HUES64 (cell line): ENCODE data around the gene BDP1.
"Not testable (repeated sequence)": the region's sequence is repeated elsewhere in the genome, so short reads cannot be mapped to it uniquely, and the experiment has no call there.

Experiments used
- H3K27ac ChIP-seq: 2 replicates; pipeline ENCODE4 v1.7.0; 2013; ENCODE audit warnings: low read depth, low read length, inconsistent platforms
- H3K27me3 ChIP-seq: 2 replicates; pipeline ENCODE4 v1.6.1; 2013; ENCODE audit warnings: mild to moderate bottlenecking, low read length; ENCODE audit not compliant: insufficient read depth
- H3K36me3 ChIP-seq: 2 replicates; pipeline ENCODE4 v1.6.1; 2013; ENCODE audit warnings: mild to moderate bottlenecking, low read length; ENCODE audit not compliant: insufficient read depth
- H3K4me1 ChIP-seq: 2 replicates; pipeline ENCODE4 v1.6.1; 2013; ENCODE audit warnings: mild to moderate bottlenecking, low read length, moderate library complexity; ENCODE audit not compliant: insufficient read depth
- H3K4me3 ChIP-seq: 2 replicates; pipeline ENCODE4 v1.5.1; 2013; ENCODE audit warnings: mild to moderate bottlenecking, low read length, moderate library complexity
- H3K9ac ChIP-seq: 2 replicates; pipeline ENCODE4 v1.6.1; 2013; ENCODE audit warnings: mild to moderate bottlenecking, low read depth, low read length
- H3K9me3 ChIP-seq: 2 replicates; pipeline ENCODE4 v1.6.1; 2013; ENCODE audit warnings: low read depth, low read length; ENCODE audit not compliant: insufficient read depth
- WGBS: fragments of 150-250, 120-280 bp; methylation state at CpG from one replicate; pipeline ENCODE4 v1.1.7; 2013; ENCODE audit warnings: missing lambda C conversion rate; 5-methylcytosine and 5-hydroxymethylcytosine counted together

The BDP1 gene

GRCh38 chr5:71445015-71445414 lies 10.4 kb upstream of the BDP1 start:
- H3K9ac ChIP-seq, H3K36me3 ChIP-seq, H3K9me3 ChIP-seq, H3K4me3 ChIP-seq, H3K4me1 ChIP-seq, H3K27ac ChIP-seq: not testable (repeated sequence)
- 74% methylated on average over 1 of the region's 1 CpG for WGBS
- H3K27me3 ChIP-seq, result peaks cover 27% of the 10 kb centered on the region

- not testable (repeated sequence) for H3K27ac ChIP-seq, H3K9ac ChIP-seq, H3K36me3 ChIP-seq, H3K9me3 ChIP-seq, H3K4me1 ChIP-seq
- 6% methylated on average over 5 of the region's 20 CpGs for WGBS
- Histone ChIP-seq H3K27me3 (peaks cover 27% of the 10 kb centered on the region), H3K4me3 (peak overlapping the region; percentile 37)
These were observed 9.8 kb upstream of the BDP1 start for GRCh38 chr5:71445523-71446152.

GRCh38 chr5:71446540-71447216 lies 8.8 kb upstream of the BDP1 start:
- not testable (repeated sequence) for H3K9me3 ChIP-seq, H3K27ac ChIP-seq, H3K4me1 ChIP-seq, H3K36me3 ChIP-seq, H3K9ac ChIP-seq
- Histone ChIP-seq H3K4me3 (peak overlapping the region; percentile 37; the same call in 1 of the 2 replicates), H3K27me3 (peaks cover 29% of the 10 kb centered on the region)
- 23% methylated on average over 8 of the region's 13 CpGs for WGBS

GRCh38 chr5:71447218-71447808 lies 8.1 kb upstream of the BDP1 start:
- not testable (repeated sequence) for H3K4me1 ChIP-seq, H3K36me3 ChIP-seq, H3K9me3 ChIP-seq, H3K4me3 ChIP-seq, H3K9ac ChIP-seq, H3K27ac ChIP-seq
- 4% methylated on average over 4 of the region's 6 CpGs for WGBS
- peaks cover 29% of the 10 kb centered on the region for H3K27me3 ChIP-seq

GRCh38 chr5:71452876-71453275 lies 2.6 kb upstream of the BDP1 start:
- WGBS, result 64% methylated on average over 1 of the region's 2 CpGs
- H3K36me3 ChIP-seq, result no peaks in the 10 kb centered on the region
- no peak overlapping the region for H3K27ac ChIP-seq

GRCh38 chr5:71454913-71455312 lies 538 bp upstream of the BDP1 start:
- peak overlapping the region; percentile 94 for H3K4me3 ChIP-seq
- H3K27me3 ChIP-seq, result peaks cover 2% of the 10 kb centered on the region; the same call in 1 of the 2 replicates
- WGBS, result 80% methylated on average over 19 of the region's 19 CpGs
- H3K27ac ChIP-seq, result no peak overlapping the region
- H3K4me1 ChIP-seq, result peaks cover 5% of the 10 kb centered on the region; the same call in 1 of the 2 replicates
- no peaks in the 10 kb centered on the region for H3K9me3 ChIP-seq
- H3K36me3 ChIP-seq, result peaks cover 18% of the 10 kb centered on the region
- peak overlapping the region; percentile 6; the same call in 1 of the 2 replicates for H3K9ac ChIP-seq

More at GRCh38 chr5:71452876-71453275, 2.6 kb upstream of the BDP1 start:
- peaks cover 5% of the 10 kb centered on the region; the same call in 1 of the 2 replicates for H3K4me1 ChIP-seq
- H3K9me3 ChIP-seq, result no peaks in the 10 kb centered on the region
- H3K4me3 ChIP-seq, result no peak overlapping the region
- H3K9ac ChIP-seq, result no peak overlapping the region
- H3K27me3 ChIP-seq, result peaks cover 2% of the 10 kb centered on the region; the same call in 1 of the 2 replicates

- Histone ChIP-seq H3K36me3 (peaks cover 32% of the 10 kb centered on the region), H3K4me3 (peak overlapping the region; percentile 94), H3K27me3 (no peaks in the 10 kb centered on the region), H3K27ac (no peak overlapping the region), H3K9me3 (no peaks in the 10 kb centered on the region), H3K9ac (peak overlapping the region; percentile 88), H3K4me1 (peaks cover 5% of the 10 kb centered on the region; the same call in 1 of the 2 replicates)
- 10% methylated on average over 4 of the region's 4 CpGs for WGBS
These were observed 902 bp downstream of the BDP1 start for GRCh38 chr5:71456362-71456743.

- Histone ChIP-seq H3K27me3 (no peaks in the 10 kb centered on the region), H3K36me3 (peaks cover 39% of the 10 kb centered on the region), H3K4me3 (peak overlapping the region; percentile 94), H3K27ac (no peak overlapping the region), H3K9ac (no peak overlapping the region), H3K4me1 (peaks cover 5% of the 10 kb centered on the region; the same call in 1 of the 2 replicates), H3K9me3 (no peaks in the 10 kb centered on the region)
- 97% methylated on average over 8 of the region's 8 CpGs for WGBS
These were observed 1.7 kb downstream of the BDP1 start for GRCh38 chr5:71457106-71457505.

- H3K9ac ChIP-seq, result no peak overlapping the region
- no peaks in the 10 kb centered on the region for H3K9me3 ChIP-seq
- 100% methylated on average over 1 of the region's 1 CpG for WGBS
- H3K4me3 ChIP-seq, result no peak overlapping the region
- no peak overlapping the region for H3K27ac ChIP-seq
- peaks cover 73% of the 10 kb centered on the region for H3K36me3 ChIP-seq
- H3K27me3 ChIP-seq, result no peaks in the 10 kb centered on the region
- peaks cover 5% of the 10 kb centered on the region; the same call in 1 of the 2 replicates for H3K4me1 ChIP-seq
These were observed 5.2 kb downstream of the BDP1 start for GRCh38 chr5:71460693-71461092.

GRCh38 chr5:71461360-71461759 lies 5.9 kb downstream of the BDP1 start:
- WGBS, result no CpG with 5 or more reads among the region's 3 CpGs
- no peak overlapping the region for H3K4me3 ChIP-seq
- no peak overlapping the region for H3K9ac ChIP-seq
- peaks cover 5% of the 10 kb centered on the region; the same call in 1 of the 2 replicates for H3K4me1 ChIP-seq
- no peaks in the 10 kb centered on the region for H3K9me3 ChIP-seq
- H3K36me3 ChIP-seq, result peaks cover 80% of the 10 kb centered on the region
- H3K27me3 ChIP-seq, result no peaks in the 10 kb centered on the region
- no peak overlapping the region for H3K27ac ChIP-seq

- no peak overlapping the region for H3K27ac ChIP-seq
- H3K4me1 ChIP-seq, result no peaks in the 10 kb centered on the region
- WGBS, result 96% methylated on average over 9 of the region's 9 CpGs
- no peaks in the 10 kb centered on the region for H3K9me3 ChIP-seq
- no peak overlapping the region for H3K4me3 ChIP-seq
- H3K9ac ChIP-seq, result no peak overlapping the region
- H3K36me3 ChIP-seq, result peaks cover 64% of the 10 kb centered on the region
- no peaks in the 10 kb centered on the region for H3K27me3 ChIP-seq
These were observed 15.7 kb downstream of the BDP1 start for GRCh38 chr5:71471193-71471592.
